DOHH2 (cell line): ENCODE data around the gene SNRNP200.

Source experiments
- EZH2phosphoT487 ChIP-seq: fragments of 200-600 bp; sonication (generic); IDR thresholded peaks from 2 replicates; pipeline ENCODE4 v1.6.1; 2017; ENCODE audit warnings: borderline replicate concordance, mild to moderate bottlenecking, antibody characterized with exemption, low read length, moderate library complexity, mixed read lengths
- TF ChIP-seq, protein P1 (sequence below): fragments of 200-600 bp; sonication (generic); IDR thresholded peaks from one replicate; pipeline ENCODE4 v1.5.1; 2014; ENCODE audit warnings: antibody characterized with exemption, mild to moderate bottlenecking, low read depth, low read length; ENCODE audit not compliant: poor library complexity, severe bottlenecking

DNA sequence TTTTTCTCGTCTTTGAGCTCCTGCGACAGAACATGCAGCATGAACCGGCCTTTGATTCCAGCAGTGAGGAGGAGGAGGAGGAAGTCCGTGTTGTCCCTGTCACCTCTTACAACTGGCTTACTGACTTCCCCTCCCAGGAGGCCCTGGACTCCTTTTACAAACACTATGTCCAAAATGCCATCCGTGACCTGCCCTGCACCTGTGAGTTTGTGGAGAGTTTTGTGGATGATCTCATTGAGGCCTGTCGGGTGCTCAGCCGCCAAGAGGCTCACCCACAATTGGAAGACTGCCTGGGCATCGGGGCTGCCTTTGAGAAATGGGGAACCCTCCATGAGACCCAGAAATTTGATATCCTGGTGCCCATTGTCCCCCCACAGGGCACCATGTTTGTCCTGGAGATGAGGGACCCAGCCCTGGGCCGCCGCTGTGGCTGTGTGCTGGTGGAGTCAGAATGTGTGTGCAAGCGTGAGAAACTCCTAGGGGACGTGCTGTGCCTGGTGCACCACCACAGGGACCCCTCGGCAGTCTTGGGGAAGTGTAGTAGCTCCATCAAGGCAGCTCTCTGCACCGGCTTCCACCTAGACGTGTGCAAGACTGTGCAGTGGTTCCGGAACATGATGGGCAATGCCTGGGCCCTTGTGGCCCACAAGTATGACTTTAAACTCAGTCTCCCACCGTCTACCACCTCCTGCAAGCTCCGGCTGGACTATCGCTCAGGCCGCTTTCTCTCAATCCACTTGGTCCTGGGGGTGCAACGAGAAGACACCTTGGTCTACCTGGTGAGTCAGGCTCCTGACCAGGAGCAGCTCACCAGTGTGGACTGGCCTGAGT, 21.9 kb upstream of the SNRNP200 start:
- TF ChIP-seq, protein P1, sequence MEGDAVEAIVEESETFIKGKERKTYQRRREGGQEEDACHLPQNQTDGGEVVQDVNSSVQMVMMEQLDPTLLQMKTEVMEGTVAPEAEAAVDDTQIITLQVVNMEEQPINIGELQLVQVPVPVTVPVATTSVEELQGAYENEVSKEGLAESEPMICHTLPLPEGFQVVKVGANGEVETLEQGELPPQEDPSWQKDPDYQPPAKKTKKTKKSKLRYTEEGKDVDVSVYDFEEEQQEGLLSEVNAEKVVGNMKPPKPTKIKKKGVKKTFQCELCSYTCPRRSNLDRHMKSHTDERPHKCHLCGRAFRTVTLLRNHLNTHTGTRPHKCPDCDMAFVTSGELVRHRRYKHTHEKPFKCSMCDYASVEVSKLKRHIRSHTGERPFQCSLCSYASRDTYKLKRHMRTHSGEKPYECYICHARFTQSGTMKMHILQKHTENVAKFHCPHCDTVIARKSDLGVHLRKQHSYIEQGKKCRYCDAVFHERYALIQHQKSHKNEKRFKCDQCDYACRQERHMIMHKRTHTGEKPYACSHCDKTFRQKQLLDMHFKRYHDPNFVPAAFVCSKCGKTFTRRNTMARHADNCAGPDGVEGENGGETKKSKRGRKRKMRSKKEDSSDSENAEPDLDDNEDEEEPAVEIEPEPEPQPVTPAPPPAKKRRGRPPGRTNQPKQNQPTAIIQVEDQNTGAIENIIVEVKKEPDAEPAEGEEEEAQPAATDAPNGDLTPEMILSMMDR: no peak
- no peak for TF ChIP-seq EZH2phosphoT487
